RWPE1 (cell line): ENCODE results near the gene ANKRD12.

Source experiments
- CTCF ChIA-PET: fragments of 350-600 bp; sonication (Branson Sonifier 250); formaldehyde crosslinking; extraction: SDS; loops from one replicate; lab custom pipeline; 2021; lab: Yijun Ruan, JAX
- POLR2A ChIA-PET: fragments of 400-600 bp; formaldehyde crosslinking; extraction: SDS; loops from one replicate; lab custom pipeline; 2020; ENCODE audit warnings: antibody characterized with exemption; ENCODE audit not compliant: low non-redundant PET; lab: Yijun Ruan, JAX
- DNase-seq: peaks from one replicate; pipeline ENCODE4 v3.0.0; 2012; ENCODE audit warnings: low spot score
- H3K27ac ChIP-seq: fragments of 450-650 bp; 2 replicates; pipeline ENCODE4 v1.5.1; 2017
- TF ChIP-seq, protein P1 (sequence below): fragments of 450-650 bp; conservative IDR thresholded peaks from 2 replicates; pipeline ENCODE4 v1.5.1; 2017; ENCODE audit warnings: low read depth, mild to moderate bottlenecking

The ANKRD12 gene

DNA sequence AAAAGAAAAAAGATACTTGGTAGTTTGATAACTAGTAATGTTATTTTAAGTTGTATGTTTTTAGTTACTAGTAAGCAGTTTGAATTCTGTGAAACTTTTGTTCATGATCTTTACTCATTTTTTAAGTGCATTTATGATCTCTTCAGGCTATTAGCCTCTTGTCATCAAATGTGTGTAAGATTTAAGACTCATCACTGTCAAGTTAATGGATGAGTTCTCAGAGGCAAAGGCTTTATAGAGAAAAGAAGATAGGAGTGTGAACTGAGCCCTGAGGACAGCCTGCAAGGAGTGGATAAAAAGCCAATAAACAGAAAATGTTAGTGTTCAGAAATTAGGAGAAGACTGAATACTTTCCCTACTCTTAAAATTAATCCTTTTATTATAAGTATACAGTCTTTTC is 20.6 kb upstream of the ANKRD12 start:
- ChIA-PET CTCF (no interaction called here), POLR2A (no interaction called here)
- TF ChIP-seq, protein P1, sequence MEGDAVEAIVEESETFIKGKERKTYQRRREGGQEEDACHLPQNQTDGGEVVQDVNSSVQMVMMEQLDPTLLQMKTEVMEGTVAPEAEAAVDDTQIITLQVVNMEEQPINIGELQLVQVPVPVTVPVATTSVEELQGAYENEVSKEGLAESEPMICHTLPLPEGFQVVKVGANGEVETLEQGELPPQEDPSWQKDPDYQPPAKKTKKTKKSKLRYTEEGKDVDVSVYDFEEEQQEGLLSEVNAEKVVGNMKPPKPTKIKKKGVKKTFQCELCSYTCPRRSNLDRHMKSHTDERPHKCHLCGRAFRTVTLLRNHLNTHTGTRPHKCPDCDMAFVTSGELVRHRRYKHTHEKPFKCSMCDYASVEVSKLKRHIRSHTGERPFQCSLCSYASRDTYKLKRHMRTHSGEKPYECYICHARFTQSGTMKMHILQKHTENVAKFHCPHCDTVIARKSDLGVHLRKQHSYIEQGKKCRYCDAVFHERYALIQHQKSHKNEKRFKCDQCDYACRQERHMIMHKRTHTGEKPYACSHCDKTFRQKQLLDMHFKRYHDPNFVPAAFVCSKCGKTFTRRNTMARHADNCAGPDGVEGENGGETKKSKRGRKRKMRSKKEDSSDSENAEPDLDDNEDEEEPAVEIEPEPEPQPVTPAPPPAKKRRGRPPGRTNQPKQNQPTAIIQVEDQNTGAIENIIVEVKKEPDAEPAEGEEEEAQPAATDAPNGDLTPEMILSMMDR = no peak
- H3K27ac ChIP-seq = peak overlapping the region; percentile 72
- no peak for DNase-seq

DNA sequence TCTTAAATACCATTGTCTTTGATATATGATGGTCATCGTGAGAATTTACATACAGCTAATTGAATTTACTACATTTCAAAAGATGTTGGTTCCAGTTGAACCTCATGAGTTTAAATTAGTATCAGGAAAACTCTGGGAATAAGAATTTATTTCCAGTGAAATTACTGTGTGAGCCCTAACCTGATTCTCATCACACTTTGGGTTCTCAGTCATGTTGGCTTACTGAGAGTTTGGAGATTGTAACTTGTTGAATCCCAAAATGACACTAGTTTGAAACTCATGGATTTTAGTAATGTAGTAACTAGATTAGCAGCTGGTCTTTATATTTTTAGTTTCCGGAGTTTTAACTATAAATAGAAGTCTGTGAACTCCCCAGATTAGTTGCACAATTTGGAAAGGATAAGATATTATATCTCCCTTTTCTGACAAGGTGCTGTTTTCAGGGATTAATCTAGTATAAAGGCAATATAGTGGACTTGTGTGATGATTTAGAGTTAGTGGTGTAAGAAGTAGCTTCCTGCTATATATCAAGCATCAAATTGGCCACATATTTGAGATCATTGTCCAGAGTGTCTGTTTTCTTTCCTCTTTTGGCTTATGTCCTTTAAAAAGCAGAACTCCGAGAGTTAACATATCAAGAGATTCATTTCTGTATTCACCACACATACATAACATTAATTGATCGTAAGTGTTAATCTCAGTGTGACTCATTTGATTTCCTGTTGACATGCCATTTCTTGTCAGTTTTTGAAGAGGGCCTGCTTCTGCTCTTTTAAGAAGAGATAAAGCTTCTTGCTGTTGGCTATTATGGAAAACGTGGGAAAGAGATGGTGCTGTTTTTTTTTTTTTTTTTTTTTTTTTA is 18.4 kb upstream of the ANKRD12 start:
- TF ChIP-seq, protein P1 = no peak
- peak; percentile 18 for DNase-seq
- ChIA-PET CTCF (interaction anchor here (0.8 to 1.3 kb wide), 3 partner anchors 15 to 26 kb away, joined by 3 to 6 read pairs (median 3); no protein-coding TSS in a partner anchor), POLR2A (no interaction called here)
- no peak overlapping the region for H3K27ac ChIP-seq

DNA sequence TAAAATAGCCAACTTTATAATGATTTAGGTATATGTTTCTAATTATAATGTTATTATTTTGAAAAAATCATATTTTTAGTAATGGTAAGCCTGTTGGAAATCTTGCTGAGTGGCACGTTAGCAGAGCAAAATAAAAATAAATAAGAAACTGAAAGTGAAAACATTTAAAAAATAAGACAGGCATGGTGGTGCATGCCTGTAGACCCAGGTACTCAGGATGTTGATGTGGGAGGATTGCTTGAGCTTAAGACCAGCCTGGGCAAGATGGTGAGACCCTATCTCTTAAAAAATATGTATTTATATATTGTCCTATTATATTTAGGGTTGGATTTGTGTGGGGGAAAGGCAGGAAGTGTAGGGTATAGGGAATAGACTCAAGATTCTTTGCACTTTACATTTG is 15.8 kb upstream of the ANKRD12 start:
- no peak for DNase-seq
- TF ChIP-seq, protein P1 = no peak
- CTCF ChIA-PET = no interaction called here
- POLR2A ChIA-PET = no interaction called here
- H3K27ac ChIP-seq = no peak overlapping the region

DNA sequence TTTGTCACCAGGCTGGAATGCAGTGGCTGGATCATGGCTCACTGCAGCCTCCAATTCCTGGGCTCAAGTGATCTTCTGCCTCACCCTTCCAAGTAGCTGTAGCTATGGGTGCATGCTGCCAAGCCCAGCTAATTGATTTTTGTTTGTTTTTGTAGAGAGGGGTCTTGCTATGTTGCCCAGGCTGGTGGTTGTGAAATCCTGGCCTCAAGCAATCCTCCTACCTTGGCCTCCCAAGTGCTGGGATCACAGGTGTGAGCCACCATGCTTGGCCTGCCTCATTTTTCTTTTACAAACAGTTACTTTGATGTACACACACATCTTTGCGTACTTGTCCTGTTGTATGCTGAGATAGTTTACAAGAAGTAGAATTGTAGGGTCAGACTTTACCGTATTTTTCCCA is 13.1 kb upstream of the ANKRD12 start:
- POLR2A ChIA-PET = no interaction called here
- no peak overlapping the region for H3K27ac ChIP-seq
- CTCF ChIA-PET = no interaction called here
- TF ChIP-seq, protein P1 = no peak
- DNase-seq = no peak

DNA sequence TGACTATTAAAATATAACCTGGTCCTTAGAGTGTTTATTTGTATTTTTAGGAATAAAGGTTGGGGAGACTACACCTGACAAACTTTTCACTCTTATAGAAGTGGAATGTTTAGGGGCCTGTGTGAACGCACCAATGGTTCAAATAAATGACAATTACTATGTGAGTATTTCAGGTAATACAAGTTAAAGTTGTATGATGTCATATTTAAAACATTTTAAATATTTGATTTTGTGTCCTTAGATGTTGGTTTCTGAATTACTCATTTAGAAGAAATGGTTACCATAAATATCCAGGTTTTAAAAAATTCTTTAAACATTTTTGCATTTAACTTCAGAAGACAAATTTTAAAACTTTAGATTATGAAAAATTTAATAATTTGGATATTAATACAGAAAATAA is 11.8 kb upstream of the ANKRD12 start:
- POLR2A ChIA-PET = no interaction called here
- CTCF ChIA-PET = no interaction called here
- no peak overlapping the region for H3K27ac ChIP-seq
- no peak for DNase-seq
- TF ChIP-seq, protein P1 = no peak

DNA sequence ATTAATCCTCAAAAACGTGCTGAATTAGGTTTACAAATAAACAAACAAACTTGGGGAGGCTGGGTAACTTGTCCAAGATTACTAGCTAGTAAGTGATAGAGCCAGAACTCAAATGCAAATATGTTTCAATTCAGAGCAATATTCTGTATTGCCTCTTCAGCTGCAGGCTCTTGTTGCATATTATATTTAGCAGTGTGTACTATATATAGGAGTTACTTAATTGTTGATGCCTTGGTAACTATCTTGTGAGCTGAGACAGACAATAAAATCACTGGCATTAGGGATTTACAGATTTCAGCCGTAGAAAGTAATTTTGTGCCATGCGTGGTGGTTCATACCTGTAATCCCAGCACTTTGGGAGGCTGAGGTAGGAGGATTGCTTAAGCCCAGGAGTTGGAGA is 10.2 kb upstream of the ANKRD12 start:
- TF ChIP-seq, protein P1 = no peak
- H3K27ac ChIP-seq = no peak overlapping the region
- ChIA-PET POLR2A (no interaction called here), CTCF (no interaction called here)
- no peak for DNase-seq
